Neural cell (in vitro differentiated cells): ENCODE measurements around the gene MOB3B. TPM values are rescaled to one million over a fixed set of nuclear protein-coding genes. Genes with fewer than 3 reads are reported as not detected.

Experiments used
- H2AFZ ChIP-seq: fragments of 200-600, 300-800 bp; sonication (generic), shearing (Covaris generic); 2 replicates; pipeline ENCODE4 v1.6.0; 2014; ENCODE audit warnings: low read depth, mild to moderate bottlenecking, antibody characterized with exemption, low read length, moderate library complexity
- H3F3A ChIP-seq: fragments of 200-600 bp; shearing (Covaris generic); 2 replicates; pipeline ENCODE4 v1.6.1; 2016; ENCODE audit warnings: mild to moderate bottlenecking, moderate library complexity, mixed read lengths, antibody characterized with exemption, low read length; ENCODE audit not compliant: insufficient read depth, poor library complexity, severe bottlenecking
- H3K27ac ChIP-seq: fragments of 200-600, 300-800 bp; sonication (generic), shearing (Covaris generic); 2 replicates; pipeline ENCODE4 v1.5.1; 2014; ENCODE audit warnings: mild to moderate bottlenecking, low read length, moderate library complexity
- H3K27me3 ChIP-seq: fragments of 300-800, 200-600 bp; sonication (generic), shearing (Covaris generic); 2 replicates; pipeline ENCODE4 v1.6.0; 2014; ENCODE audit warnings: mild to moderate bottlenecking, low read depth, low read length, moderate library complexity; ENCODE audit not compliant: insufficient read depth
- H3K36me3 ChIP-seq: fragments of 300-800, 200-600 bp; sonication (generic), shearing (Covaris generic); 2 replicates; pipeline ENCODE4 v1.5.1; 2014; ENCODE audit warnings: mild to moderate bottlenecking, antibody characterized with exemption, low read length, moderate library complexity; ENCODE audit not compliant: insufficient read depth
- H3K4me2 ChIP-seq: fragments of 300-800, 200-600 bp; sonication (generic), shearing (Covaris generic); 2 replicates; pipeline ENCODE4 v1.6.0; 2014; ENCODE audit warnings: mild to moderate bottlenecking, low read length
- H3K4me3 ChIP-seq: fragments of 300-800, 200-600 bp; sonication (generic), shearing (Covaris generic); 2 replicates; pipeline ENCODE4 v1.5.1; 2014; ENCODE audit warnings: mild to moderate bottlenecking, low read length, moderate library complexity
- H3K79me2 ChIP-seq: fragments of 200-600 bp; shearing (Covaris generic); replicated peaks from 2 replicates; pipeline ENCODE4 v1.6.0; 2014; ENCODE audit warnings: mild to moderate bottlenecking, low read length, moderate library complexity; ENCODE audit not compliant: insufficient read depth
- H3K9ac ChIP-seq: fragments of 300-800, 200-600 bp; sonication (generic), shearing (Covaris generic); 2 replicates; pipeline ENCODE4 v1.6.1; 2016; ENCODE audit warnings: mild to moderate bottlenecking, low read length, mixed read lengths
- H3K9me2 ChIP-seq: fragments of 200-600 bp; shearing (Covaris generic); 2 replicates; pipeline ENCODE4 v1.6.1; 2016; ENCODE audit warnings: mild to moderate bottlenecking, low read length, mixed read lengths; ENCODE audit not compliant: insufficient read depth
- H3K9me3 ChIP-seq: fragments of 200-600, 300-800 bp; sonication (generic), shearing (Covaris generic); 2 replicates; pipeline ENCODE4 v1.6.1; 2016; ENCODE audit warnings: mild to moderate bottlenecking, mixed run types, low read length, moderate library complexity, mixed read lengths
- H4K20me1 ChIP-seq: fragments of 200-600 bp; shearing (Covaris generic); 2 replicates; pipeline ENCODE4 v1.6.1; 2016; ENCODE audit warnings: mild to moderate bottlenecking, mixed run types; ENCODE audit not compliant: insufficient read depth
- EP300 ChIP-seq: fragments of 450-650 bp; conservative IDR thresholded peaks from 2 replicates; pipeline ENCODE4 v1.6.1; 2014; ENCODE audit warnings: antibody characterized with exemption, mild to moderate bottlenecking, moderate library complexity; ENCODE audit not compliant: poor library complexity, severe bottlenecking
- EZH2 ChIP-seq: fragments of 200-600, 300-800 bp; shearing (Covaris generic), sonication (generic); IDR thresholded peaks from 2 replicates; pipeline ENCODE4 v1.6.1; 2014; ENCODE audit warnings: antibody characterized with exemption, low read length, borderline replicate concordance, mild to moderate bottlenecking; ENCODE audit not compliant: insufficient read depth, poor library complexity, severe bottlenecking
- MXI1 ChIP-seq: fragments of 450-650 bp; conservative IDR thresholded peaks from 2 replicates; pipeline ENCODE4 v1.6.1; 2014; ENCODE audit warnings: antibody characterized with exemption, mild to moderate bottlenecking; ENCODE audit not compliant: poor library complexity, severe bottlenecking
- POLR2AphosphoS5 ChIP-seq: IDR thresholded peaks from 2 replicates; pipeline ENCODE4 v1.6.1; 2012
- RAD21 ChIP-seq: fragments of 450-650 bp; conservative IDR thresholded peaks from 2 replicates; pipeline ENCODE4 v1.6.1; 2014; ENCODE audit warnings: antibody characterized with exemption, mild to moderate bottlenecking, moderate library complexity
- REST ChIP-seq: IDR thresholded peaks from 2 replicates; pipeline ENCODE4 v1.6.1; 2012; ENCODE audit warnings: borderline replicate concordance
- SMC3 ChIP-seq: fragments of 450-650 bp; conservative IDR thresholded peaks from 2 replicates; pipeline ENCODE4 v1.6.1; 2014; ENCODE audit warnings: antibody characterized with exemption, mild to moderate bottlenecking, moderate library complexity; ENCODE audit not compliant: poor library complexity
- TAF1 ChIP-seq: IDR thresholded peaks from 2 replicates; pipeline ENCODE4 v1.6.1; 2012; ENCODE audit warnings: low read depth
- polyA plus RNA-seq: library from polyadenylated mRNA; depleted of rRNA; stranded (reverse); fragments of >200 nt; gene quantifications from 2 replicates; pipeline ENCODE4 v1.2.3, GENCODE V29; 2014
- TF ChIP-seq, protein P1 (sequence below): fragments of 450-650 bp; IDR thresholded peaks from 2 replicates; pipeline ENCODE4 v1.5.1; 2014; ENCODE audit warnings: antibody characterized with exemption, mild to moderate bottlenecking, moderate library complexity; ENCODE audit not compliant: poor library complexity, severe bottlenecking

MOB3B gene
- polyA plus RNA-seq, 1 donor from 2014 or later, result 1.8 TPM

DNA sequence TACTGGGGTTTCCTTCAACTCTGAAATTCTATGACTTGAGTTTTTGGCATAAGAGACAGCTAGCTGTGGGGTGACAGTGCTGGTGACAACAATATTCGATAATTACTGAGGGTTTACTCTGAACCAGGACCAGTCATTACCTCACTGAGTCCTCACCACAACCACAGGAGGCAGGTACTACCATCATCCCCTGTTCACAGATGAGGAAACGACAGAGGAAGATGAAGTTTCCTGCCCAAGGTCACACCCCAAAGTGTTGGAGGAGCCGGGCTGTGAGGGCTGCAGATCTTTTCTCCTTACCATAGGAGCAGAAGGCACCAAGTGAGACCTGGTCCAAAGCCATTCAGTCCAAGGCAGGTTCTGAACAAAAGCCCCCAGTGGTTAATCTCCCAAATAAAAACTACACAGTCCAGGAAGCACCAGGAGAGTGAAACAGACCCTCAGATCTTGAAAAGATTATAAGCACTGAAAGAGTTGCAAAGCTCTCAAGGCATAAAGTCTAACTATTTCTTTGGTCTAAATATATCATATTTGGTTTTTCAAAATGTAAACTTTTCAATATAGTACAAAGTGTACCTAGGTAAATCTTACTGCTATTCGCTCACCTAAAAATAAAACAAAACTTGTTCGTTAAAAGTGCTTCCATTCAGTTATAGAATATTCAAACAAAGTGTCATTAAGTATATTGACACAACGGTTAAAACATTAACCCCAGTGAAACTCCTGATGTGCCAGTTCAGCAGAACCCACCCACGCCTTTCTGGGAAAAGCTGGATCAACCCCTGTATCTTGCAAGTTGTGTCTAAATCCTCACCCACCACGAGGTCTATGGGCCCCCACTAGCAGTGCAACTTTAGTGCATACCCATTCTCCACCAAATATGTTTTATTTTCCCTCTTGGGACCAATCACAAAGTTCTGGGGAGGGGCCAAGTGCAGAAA is 150.0 kb downstream of the MOB3B start:
- TF ChIP-seq POLR2AphosphoS5 (no peak), MXI1 (no peak), RAD21 (no peak), EP300 (no peak), TAF1 (no peak), REST (no peak), EZH2 (no peak), SMC3 (no peak)
- TF ChIP-seq, protein P1, sequence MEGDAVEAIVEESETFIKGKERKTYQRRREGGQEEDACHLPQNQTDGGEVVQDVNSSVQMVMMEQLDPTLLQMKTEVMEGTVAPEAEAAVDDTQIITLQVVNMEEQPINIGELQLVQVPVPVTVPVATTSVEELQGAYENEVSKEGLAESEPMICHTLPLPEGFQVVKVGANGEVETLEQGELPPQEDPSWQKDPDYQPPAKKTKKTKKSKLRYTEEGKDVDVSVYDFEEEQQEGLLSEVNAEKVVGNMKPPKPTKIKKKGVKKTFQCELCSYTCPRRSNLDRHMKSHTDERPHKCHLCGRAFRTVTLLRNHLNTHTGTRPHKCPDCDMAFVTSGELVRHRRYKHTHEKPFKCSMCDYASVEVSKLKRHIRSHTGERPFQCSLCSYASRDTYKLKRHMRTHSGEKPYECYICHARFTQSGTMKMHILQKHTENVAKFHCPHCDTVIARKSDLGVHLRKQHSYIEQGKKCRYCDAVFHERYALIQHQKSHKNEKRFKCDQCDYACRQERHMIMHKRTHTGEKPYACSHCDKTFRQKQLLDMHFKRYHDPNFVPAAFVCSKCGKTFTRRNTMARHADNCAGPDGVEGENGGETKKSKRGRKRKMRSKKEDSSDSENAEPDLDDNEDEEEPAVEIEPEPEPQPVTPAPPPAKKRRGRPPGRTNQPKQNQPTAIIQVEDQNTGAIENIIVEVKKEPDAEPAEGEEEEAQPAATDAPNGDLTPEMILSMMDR, result no peak
- Histone ChIP-seq H3K4me3 (no peak overlapping the region), H4K20me1 (no peaks in the 10 kb centered on the region), H3K9me2 (no peaks in the 10 kb centered on the region), H3K27ac (no peak overlapping the region), H3K4me2 (no peak overlapping the region), H3K9me3 (no peaks in the 10 kb centered on the region), H3K27me3 (no peaks in the 10 kb centered on the region), H3K79me2 (no peaks in the 10 kb centered on the region), H3K36me3 (no peaks in the 10 kb centered on the region), H2AFZ (no peak overlapping the region), H3K9ac (no peak overlapping the region), H3F3A (no peaks in the 10 kb centered on the region)

DNA sequence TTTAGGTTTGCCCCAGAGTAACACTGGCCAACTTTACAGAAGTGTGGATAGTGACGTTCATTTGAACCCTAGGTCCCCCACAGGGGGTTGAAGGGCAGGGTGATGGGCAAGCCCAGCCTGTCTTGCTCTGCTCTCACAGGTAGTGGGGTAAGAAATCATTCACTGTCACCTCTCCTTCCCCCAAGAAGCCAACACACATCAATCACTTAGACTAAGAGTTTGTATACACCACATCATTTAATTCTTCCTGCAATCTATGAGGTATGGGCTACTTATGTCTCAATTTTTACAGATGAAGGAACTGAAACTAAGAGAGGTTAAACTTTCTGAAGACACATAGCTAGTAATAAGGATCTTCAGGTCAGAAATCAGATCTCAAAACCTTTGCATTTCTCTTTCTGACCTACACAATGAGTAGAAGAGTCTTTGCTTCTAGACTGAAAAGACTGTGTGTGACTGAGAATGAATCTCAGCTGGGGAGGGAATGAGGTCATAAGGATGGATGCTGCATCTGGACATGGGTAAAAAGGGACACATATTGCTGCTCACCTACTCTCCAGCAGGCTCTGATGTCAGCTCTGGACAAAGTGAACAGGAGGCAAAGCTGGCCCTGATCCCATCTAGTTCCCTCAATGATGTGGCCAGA is 151.7 kb downstream of the MOB3B start:
- Histone ChIP-seq H3K36me3 (no peaks in the 10 kb centered on the region), H3K9me3 (no peaks in the 10 kb centered on the region), H3K79me2 (no peaks in the 10 kb centered on the region), H3K9me2 (no peaks in the 10 kb centered on the region), H3F3A (no peaks in the 10 kb centered on the region), H3K9ac (no peak overlapping the region), H3K4me2 (no peak overlapping the region), H3K27ac (no peak overlapping the region), H3K27me3 (no peaks in the 10 kb centered on the region), H2AFZ (no peak overlapping the region), H3K4me3 (no peak overlapping the region), H4K20me1 (no peaks in the 10 kb centered on the region)
- TF ChIP-seq REST, result no peak
- TF ChIP-seq SMC3, result no peak
- no peak for TF ChIP-seq TAF1
- TF ChIP-seq POLR2AphosphoS5, result no peak
- TF ChIP-seq, protein P1, result no peak
- no peak for TF ChIP-seq EZH2
- no peak for TF ChIP-seq RAD21
- no peak for TF ChIP-seq MXI1
- TF ChIP-seq EP300, result no peak
